Kidney glomerular epithelial cell (primary cell): Measurements from ENCODE around the gene C2orf80.
"Not testable (repeated sequence)": the region's sequence is repeated elsewhere in the genome, so short reads cannot be mapped to it uniquely, and the experiment has no call there.

Experiments
- DNase-seq: peaks from one replicate; lab custom pipeline; 2025; lab: John Stamatoyannopoulos, UW

The C2orf80 gene

GRCh38 chr2:208189810-208190503 lies at the start of gene C2orf80:
Gene C2orf80, minus strand, starts transcription at chr2:208190030. Its CDS starts 3,044 bp downstream, at chr2:208186986.
- no peak for DNase-seq

DNA sequence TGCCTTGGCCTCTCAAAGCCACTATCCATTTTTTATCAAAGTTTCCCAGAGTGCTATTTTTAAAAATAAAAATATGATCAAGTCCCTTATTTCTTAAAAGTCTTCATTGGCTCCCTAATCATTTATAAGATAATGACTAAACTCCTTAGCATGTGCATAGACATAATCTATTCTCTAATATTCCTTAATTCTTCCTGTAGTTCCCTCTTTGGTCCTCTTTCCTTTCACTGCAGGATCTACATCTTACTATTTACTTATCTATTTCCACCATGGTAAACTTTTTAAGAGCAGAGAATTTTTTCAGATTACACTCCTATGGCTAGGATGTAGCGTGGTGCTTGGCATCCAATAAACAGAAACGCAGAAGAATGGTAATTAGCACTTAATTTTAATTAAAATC lies 46.0 kb upstream of the C2orf80 start:
- DNase-seq = no peak

GRCh38 chr2:208234786-208235185 lies 45.0 kb upstream of the C2orf80 start:
- DNase-seq = no peak

DNA sequence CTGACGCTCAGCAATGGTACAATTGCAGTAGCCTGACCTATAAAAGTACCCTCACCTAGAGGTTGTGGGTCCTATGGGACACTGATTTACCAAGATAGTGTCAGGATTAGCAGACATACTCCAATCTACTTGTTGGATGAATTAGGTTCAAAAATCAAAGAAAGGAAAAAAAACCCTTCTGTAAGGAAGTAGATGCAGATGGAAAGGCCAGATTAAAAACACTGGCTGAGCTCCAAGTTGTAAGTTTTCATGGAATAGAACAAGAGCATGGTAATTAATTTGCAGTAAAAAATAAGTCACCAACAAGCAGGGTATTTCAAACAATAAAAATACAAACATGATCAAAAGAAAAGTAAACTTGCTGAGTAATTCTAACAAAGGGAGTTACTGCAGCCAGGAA lies 38.6 kb upstream of the C2orf80 start:
- no peak for DNase-seq

DNA sequence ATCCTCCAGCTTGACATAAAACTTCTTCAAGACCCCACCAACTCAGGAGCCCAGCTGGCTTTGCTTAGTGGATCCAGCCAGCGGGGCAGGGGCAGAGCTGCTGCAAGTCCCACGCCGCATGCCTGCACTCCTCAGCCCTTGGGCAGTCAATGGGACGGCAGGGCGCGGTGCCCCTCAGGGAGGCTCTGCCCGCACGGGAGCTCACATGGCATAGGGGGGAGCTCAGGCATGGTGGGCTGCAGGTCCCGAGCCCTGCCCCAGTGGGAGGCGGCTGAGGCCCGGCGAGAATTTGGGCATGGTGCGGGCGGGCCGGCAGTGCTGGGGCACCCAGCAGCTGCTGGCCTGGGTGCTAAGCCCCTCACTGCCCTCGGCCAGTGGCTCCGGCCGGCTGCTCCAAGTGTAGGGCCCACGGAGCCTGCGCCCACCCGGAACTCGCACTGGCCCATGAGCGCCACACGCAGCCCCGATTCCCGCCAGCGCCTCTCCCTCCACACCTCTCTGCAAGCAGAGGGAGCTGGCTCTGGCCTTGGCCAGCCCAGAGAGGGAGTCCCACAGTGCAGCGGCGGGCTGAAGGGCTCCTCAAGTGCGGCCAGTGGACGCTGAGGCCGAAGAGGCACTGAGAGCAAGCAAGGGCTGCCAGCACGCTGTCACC lies 37.9 kb upstream of the C2orf80 start:
- DNase-seq = no peak

- no peak for DNase-seq
Measured at GRCh38 chr2:208224802-208225201, 35.0 kb upstream of the C2orf80 start.

GRCh38 chr2:208222351-208222750 lies 32.5 kb upstream of the C2orf80 start:
- DNase-seq = no peak

- DNase-seq = not testable (repeated sequence)
Measured at GRCh38 chr2:208221873-208222272, 32.0 kb upstream of the C2orf80 start.

GRCh38 chr2:208210688-208211451 lies 21.0 kb upstream of the C2orf80 start:
- DNase-seq = no peak

GRCh38 chr2:208208335-208209085 lies 18.7 kb upstream of the C2orf80 start:
- no peak for DNase-seq

GRCh38 chr2:208207769-208208168 lies 17.9 kb upstream of the C2orf80 start:
- DNase-seq = no peak

- no peak for DNase-seq
Measured at GRCh38 chr2:208204166-208204565, 14.3 kb upstream of the C2orf80 start.

GRCh38 chr2:208195531-208195930 lies 5.7 kb upstream of the C2orf80 start:
- DNase-seq = no peak

DNA sequence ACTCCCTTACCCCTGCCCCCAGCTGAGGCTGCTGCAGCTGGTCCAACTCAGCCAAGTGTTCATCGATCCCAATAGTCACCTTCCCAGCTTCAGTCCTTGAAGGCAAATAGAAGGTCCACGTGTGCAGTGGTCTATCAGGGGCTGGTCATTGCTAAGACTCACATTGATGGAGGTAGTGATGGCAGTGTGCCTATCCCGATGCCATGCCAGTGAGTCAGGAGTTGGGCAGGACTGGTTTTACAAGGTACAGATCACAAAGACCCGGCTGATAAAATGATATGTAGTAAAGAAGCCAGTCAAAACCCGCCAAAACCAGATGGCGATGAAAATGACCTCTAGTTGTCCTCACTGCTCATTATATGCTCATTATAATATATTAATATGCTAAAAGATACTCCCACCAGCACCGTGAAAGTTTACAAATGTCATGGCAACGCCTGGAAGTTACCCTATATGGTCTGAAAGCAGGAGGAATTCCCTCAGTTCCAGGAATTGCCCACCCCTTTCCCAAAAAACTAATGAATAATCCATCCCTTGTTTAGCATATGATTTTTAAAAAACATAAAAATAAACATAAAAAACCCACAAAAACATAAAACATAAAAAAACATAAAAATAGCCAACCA lies 2.9 kb upstream of the C2orf80 start:
- DNase-seq = no peak

DNA sequence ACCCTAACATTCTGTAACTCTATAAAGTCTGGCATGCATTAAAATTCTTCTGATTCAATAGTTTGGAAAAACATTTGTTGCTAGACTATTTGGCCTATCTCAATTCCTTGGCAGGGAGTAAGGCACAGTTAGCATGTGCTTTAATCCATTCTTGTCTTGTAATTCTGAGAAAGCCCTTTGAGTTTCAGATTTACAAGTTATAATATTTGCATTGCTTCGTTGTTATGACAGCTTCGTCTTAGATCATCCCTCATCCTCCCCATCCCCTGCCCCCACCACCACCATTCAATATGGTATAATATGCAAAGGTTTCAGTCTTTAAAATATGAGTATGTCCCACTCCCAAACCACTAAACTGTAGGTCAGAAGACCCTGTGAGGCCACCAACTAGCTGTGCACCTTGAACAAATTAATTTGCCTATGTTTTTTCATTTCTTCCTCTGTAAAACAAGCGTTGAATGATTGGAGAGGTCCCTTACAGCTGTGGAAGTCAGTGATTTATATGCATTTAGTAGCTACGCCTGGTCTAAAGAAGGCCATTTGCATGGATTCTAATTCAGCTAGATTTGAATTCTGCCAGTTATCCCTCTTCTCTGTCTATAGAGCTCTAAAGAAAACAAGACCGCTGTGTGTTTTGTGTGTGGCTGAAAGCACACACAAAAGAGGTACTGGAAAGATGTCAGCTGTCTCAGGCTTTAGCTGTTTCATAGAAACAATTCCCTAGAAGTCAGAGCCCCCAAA lies 591 bp downstream of the C2orf80 start:
- DNase-seq = no peak

DNA sequence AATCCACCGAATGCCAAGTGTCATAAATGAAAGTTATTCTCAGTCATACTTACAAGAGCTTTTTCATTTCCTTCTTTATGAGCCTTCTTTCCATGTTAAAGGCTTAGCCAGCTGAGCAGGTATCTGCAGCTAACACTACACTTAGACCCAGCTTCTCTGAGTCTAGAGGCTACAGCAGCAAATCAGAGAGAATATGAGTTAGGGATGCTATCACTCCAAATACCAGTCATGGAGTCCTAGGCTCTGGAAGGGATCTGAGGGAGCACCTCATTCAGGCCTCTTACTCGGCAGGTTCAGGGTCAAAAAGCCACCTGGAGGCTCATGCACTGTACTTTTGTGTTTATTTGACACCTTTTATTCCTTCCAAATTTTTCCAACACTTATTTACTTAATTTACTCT lies 2.9 kb downstream of the C2orf80 start:
- DNase-seq = no peak

- no peak for DNase-seq
Measured at GRCh38 chr2:208186465-208186864, 3.4 kb downstream of the C2orf80 start.

DNA sequence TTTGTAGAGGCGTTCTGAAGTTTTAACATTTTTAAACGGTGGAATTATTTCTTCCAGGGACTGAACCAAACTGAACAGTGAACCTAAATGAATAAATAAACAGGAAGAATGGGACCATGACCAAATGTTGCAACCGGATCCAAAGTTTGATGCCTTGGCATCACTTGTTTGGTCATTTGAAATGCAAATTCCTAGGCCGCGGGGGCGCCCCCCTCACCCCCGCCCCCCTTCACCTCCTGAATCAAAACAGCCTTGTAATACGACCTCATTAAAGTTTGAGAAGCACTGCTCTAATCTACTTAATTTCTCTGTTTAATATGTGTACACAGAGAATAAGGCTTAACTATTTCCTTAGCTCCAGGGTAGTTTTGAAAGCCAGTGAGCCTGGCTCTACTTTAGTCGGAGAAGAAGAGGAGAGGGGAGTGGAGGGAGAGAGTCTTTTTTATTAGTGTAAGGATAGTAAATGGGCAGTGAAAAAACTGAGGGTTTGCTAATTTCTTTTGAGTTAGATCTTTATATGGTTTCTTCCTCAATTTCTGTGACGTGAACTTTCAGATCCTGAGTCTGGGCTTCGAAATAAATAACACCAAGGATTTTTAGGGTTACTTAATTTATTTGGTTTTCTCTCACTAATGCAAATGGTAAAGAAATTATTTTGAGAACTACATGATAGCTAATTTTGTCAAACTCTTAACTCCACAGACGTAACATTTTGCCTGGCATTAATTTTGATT lies 5.7 kb downstream of the C2orf80 start:
- no peak for DNase-seq

- DNase-seq = no peak
Measured at GRCh38 chr2:208183526-208183925, 6.3 kb downstream of the C2orf80 start.

DNA sequence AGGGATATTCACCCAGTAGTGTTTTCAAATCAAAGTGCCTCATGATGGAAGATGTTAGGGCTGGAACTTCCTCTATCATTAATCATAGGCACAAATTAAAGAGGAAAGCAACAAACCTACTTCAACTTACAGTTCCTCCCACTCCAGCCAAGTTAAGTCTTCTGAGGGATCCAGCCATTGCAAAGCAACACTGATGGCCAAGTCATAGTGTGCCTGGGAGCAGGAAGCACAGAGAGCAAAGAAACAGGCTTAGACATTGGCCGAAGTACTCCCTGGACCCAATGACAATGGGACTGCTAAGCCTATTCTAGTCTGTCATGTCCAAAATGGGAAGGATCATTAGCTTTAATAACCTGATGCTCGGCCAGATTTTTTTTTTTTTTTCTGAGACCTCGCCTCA lies 7.0 kb downstream of the C2orf80 start:
- DNase-seq = no peak
